Tibial nerve (tissue), 4 donors: Measurements from ENCODE around the gene TRIM10. TPM values are rescaled to one million over a fixed set of nuclear protein-coding genes. Genes with fewer than 3 reads are reported as not detected.

Experiments used
- DNase-seq, 2 donors: peaks; one replicate each; pipeline ENCODE4 v3.0.0-alpha.2; 2019; ENCODE audit warnings: low spot score in 2 of 2
- H3K27ac ChIP-seq, 4 donors: fragments of 200-600 bp; sonication (generic) in 3 of 4; one replicate each; pipeline ENCODE4 v1.5.1; 2017 to 2019; ENCODE audit warnings: mild to moderate bottlenecking in 1 of 4
- H3K27me3 ChIP-seq, 2 donors: fragments of 200-600 bp; sonication (generic) in 1 of 2; one replicate each; pipeline versions ENCODE4 v1.5.1 to v1.6.0; 2017 to 2019
- H3K36me3 ChIP-seq, 3 donors: fragments of 200-600 bp; sonication (generic); one replicate each; pipeline ENCODE4 v1.5.1; 2018 to 2019
- H3K4me1 ChIP-seq, 4 donors: fragments of 200-600 bp; sonication (generic) in 3 of 4; one replicate each; pipeline ENCODE4 v1.5.1; 2017 to 2019
- H3K4me3 ChIP-seq, 4 donors: fragments of 200-600 bp; sonication (generic) in 3 of 4; one replicate each; pipeline ENCODE4 v1.5.1; 2017 to 2019; ENCODE audit warnings: mild to moderate bottlenecking in 1 of 4, moderate library complexity in 1 of 4
- H3K9me3 ChIP-seq, 4 donors: fragments of 200-600 bp; sonication (generic) in 3 of 4; one replicate each; pipeline ENCODE4 v1.5.1; 2017 to 2019
- EP300 ChIP-seq, 2 donors: sonication (generic); formaldehyde crosslinking; IDR thresholded peaks; one replicate each; pipeline ENCODE4 v1.6.1; 2017; ENCODE audit warnings: antibody characterized with exemption in 2 of 2, mild to moderate bottlenecking in 1 of 2
- POLR2A ChIP-seq, 2 donors: fragments of 450-650 bp; IDR thresholded peaks; one replicate each; pipeline ENCODE4 v1.6.1; 2017; ENCODE audit warnings: antibody characterized with exemption in 2 of 2, mild to moderate bottlenecking in 2 of 2, moderate library complexity in 2 of 2
- whole genome bisulfite sequencing, 2 donors: methylation state at CpG; one replicate each; pipeline ENCODE4 v1.1.5; 2018; 5-methylcytosine and 5-hydroxymethylcytosine counted together
- total RNA-seq, 4 donors: library from RNA; depleted of rRNA; stranded (reverse); fragments of >200 nt; gene quantifications; one replicate each; pipeline ENCODE4 v1.1.0, GENCODE V29; 2016
- TF ChIP-seq, protein P1 (sequence below), 5 experiments: fragments of 200-600 bp in 3 of 5; fragments of 450-650 bp in 2 of 5; sonication (generic) in 3 of 5; IDR thresholded peaks; one replicate each; pipeline ENCODE4 v1.5.1; 2016 to 2019; ENCODE audit warnings: antibody characterized with exemption in 5 of 5, mild to moderate bottlenecking in 3 of 5, moderate library complexity in 2 of 5

The TRIM10 gene
- total RNA-seq, 4 donors from 2014 or later, result not detected

GRCh38 chr6:30149858-30150550 is 11.0 kb downstream of the TRIM10 start:
- TF ChIP-seq, protein P1, sequence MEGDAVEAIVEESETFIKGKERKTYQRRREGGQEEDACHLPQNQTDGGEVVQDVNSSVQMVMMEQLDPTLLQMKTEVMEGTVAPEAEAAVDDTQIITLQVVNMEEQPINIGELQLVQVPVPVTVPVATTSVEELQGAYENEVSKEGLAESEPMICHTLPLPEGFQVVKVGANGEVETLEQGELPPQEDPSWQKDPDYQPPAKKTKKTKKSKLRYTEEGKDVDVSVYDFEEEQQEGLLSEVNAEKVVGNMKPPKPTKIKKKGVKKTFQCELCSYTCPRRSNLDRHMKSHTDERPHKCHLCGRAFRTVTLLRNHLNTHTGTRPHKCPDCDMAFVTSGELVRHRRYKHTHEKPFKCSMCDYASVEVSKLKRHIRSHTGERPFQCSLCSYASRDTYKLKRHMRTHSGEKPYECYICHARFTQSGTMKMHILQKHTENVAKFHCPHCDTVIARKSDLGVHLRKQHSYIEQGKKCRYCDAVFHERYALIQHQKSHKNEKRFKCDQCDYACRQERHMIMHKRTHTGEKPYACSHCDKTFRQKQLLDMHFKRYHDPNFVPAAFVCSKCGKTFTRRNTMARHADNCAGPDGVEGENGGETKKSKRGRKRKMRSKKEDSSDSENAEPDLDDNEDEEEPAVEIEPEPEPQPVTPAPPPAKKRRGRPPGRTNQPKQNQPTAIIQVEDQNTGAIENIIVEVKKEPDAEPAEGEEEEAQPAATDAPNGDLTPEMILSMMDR (IDR thresholded peaks at IDR 0.05), result no peak
- no peak for TF ChIP-seq EP300 (IDR thresholded peaks at IDR 0.05)
- TF ChIP-seq POLR2A (IDR thresholded peaks at IDR 0.05), result no peak
- Histone ChIP-seq H3K9me3 (no peaks in the 10 kb centered on the region), H3K4me1 (peaks cover 0 to 3% (median 0%) of the 10 kb centered on the region in 4 donors), H3K27ac (no peak overlapping the region), H3K36me3 (no peaks in the 10 kb centered on the region), H3K27me3 (peaks cover 0 to 19% of the 10 kb centered on the region in 2 donors), H3K4me3 (no peak overlapping the region)
- 64 to 65% methylated on average over 7 of the region's 7 CpGs for WGBS, 2 donors
- no peak for DNase-seq

DNA sequence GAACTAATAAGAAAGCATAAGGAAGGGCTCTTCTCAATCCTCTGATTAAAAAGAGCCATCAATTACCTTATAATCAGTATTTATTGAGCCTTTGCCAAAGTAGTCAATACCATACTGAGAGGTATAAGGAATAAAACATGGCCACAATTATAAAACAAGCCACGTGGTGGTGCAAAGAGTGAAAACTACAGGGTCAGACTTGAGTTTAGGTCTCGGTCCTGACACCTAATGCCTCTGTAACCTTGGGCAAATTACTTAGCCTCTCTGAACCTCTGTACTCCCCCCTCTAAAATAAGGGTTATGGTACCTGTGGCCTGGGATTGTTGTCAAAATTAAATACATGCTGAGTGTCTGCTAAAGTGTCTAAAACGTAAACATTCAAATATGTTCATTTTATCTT is 11.8 kb downstream of the TRIM10 start:
- no peak for TF ChIP-seq EP300 (IDR thresholded peaks at IDR 0.05)
- no peak for TF ChIP-seq POLR2A (IDR thresholded peaks at IDR 0.05)
- TF ChIP-seq, protein P1 (IDR thresholded peaks at IDR 0.05), result no peak
- 52 to 62% methylated on average over 3 of the region's 3 CpGs for WGBS, 2 donors
- no peaks in the 10 kb centered on the region for H3K4me1 ChIP-seq
- no peak overlapping the region for H3K4me3 ChIP-seq
- H3K27ac ChIP-seq, result no peak overlapping the region
- no peak for DNase-seq
- H3K27me3 ChIP-seq, result peaks cover 0 to 26% of the 10 kb centered on the region in 2 donors
- no peaks in the 10 kb centered on the region for H3K9me3 ChIP-seq
- no peaks in the 10 kb centered on the region for H3K36me3 ChIP-seq

DNA sequence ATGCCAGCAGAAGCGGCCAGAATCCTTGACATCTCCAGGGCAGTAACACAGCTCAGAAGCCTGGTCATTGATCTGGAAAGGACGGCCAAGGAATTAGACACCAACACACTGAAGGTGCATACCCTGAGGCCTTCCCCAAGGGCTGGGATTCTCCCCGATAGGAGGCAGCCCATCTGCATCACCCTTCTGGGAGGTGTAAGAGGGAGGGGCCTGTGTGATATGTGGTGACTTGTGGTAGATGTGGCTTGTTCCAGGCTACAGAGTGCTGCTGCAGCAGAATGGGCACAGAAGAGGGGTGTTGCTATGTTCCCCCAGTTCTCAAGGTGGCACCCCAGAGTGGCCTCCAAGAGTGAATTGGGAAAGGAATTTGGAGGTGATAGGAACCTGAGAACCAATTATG is 13.9 kb downstream of the TRIM10 start:
- WGBS, 2 donors, result 79 to 89% methylated on average over 3 of the region's 3 CpGs
- Histone ChIP-seq H3K27ac (no peak overlapping the region), H3K27me3 (peaks cover 0 to 30% of the 10 kb centered on the region in 2 donors), H3K9me3 (no peaks in the 10 kb centered on the region), H3K4me1 (no peaks in the 10 kb centered on the region), H3K36me3 (no peaks in the 10 kb centered on the region), H3K4me3 (no peak overlapping the region)
- TF ChIP-seq, protein P1 (IDR thresholded peaks at IDR 0.05), result no peak
- TF ChIP-seq EP300 (IDR thresholded peaks at IDR 0.05) (no peak), POLR2A (IDR thresholded peaks at IDR 0.05) (no peak)
- no peak for DNase-seq

GRCh38 chr6:30145818-30146217 is 15.2 kb downstream of the TRIM10 start:
- H3K4me1 ChIP-seq, result no peaks in the 10 kb centered on the region
- no peak for DNase-seq
- no peak overlapping the region for H3K4me3 ChIP-seq
- no peaks in the 10 kb centered on the region for H3K36me3 ChIP-seq
- H3K27me3 ChIP-seq, result peaks cover 0 to 28% of the 10 kb centered on the region in 2 donors
- 47 to 62% methylated on average over 7 of the region's 7 CpGs for WGBS, 2 donors
- TF ChIP-seq, protein P1 (IDR thresholded peaks at IDR 0.05), result no peak
- TF ChIP-seq EP300 (IDR thresholded peaks at IDR 0.05), result no peak
- TF ChIP-seq POLR2A (IDR thresholded peaks at IDR 0.05), result no peak
- H3K27ac ChIP-seq, result no peak overlapping the region
- no peaks in the 10 kb centered on the region for H3K9me3 ChIP-seq

DNA sequence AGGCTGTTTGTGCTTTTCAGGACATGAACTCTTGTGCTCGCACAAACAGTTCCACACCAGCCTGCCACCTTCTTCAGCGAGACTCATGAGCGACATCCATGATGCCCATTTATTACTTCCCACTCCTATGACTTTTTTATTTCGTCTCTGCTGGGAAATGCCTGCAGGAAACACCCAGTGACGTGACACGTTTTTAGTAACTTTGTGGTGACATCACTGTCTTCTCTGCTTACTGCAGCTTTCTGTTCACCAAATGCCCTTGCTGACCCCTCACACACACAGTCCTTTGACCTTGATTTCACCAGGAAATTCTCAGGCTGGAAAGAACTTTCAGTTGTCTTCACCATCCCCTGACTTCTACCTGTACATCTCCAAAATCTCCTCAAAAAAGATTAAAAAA is 16.2 kb downstream of the TRIM10 start:
- H3K4me3 ChIP-seq, result no peak overlapping the region

More for the DNA sequence above, 16.2 kb downstream of the TRIM10 start:
- WGBS, 2 donors, result 51 to 52% methylated on average over 6 of the region's 6 CpGs
- DNase-seq, result no peak
- Histone ChIP-seq H3K27ac (no peak overlapping the region), H3K27me3 (peaks cover 0 to 29% of the 10 kb centered on the region in 2 donors), H3K36me3 (no peaks in the 10 kb centered on the region), H3K9me3 (no peaks in the 10 kb centered on the region), H3K4me1 (no peaks in the 10 kb centered on the region)
- TF ChIP-seq EP300 (IDR thresholded peaks at IDR 0.05) (no peak), POLR2A (IDR thresholded peaks at IDR 0.05) (no peak)
- TF ChIP-seq, protein P1 (IDR thresholded peaks at IDR 0.05), result no peak
